BJ (cell line): Measurements from ENCODE around the gene TTYH1. TPM values are rescaled to one million over a fixed set of nuclear protein-coding genes. Genes with fewer than 3 reads are reported as not detected.
A peak's percentile ranks its signal among the peaks of the same experiment; 100 is the strongest.

ENCODE experiments used
- CTCF ChIA-PET: fragments of 350-600 bp; formaldehyde crosslinking; extraction: SDS; loops from one replicate; lab custom pipeline; 2021; ENCODE audit warnings: antibody characterized with exemption, inconsistent platforms; lab: Yijun Ruan, JAX
- POLR2A ChIA-PET: fragments of 300-600 bp; sonication (Branson Sonifier 250); formaldehyde crosslinking; extraction: SDS; loops from one replicate; lab custom pipeline; 2021; ENCODE audit warnings: antibody characterized with exemption; lab: Charles Lee
- DNase-seq: peaks from one replicate; pipeline ENCODE4 v3.0.0-alpha.2; 2011; ENCODE audit warnings: low read depth
- H3K27me3 ChIP-seq: 2 replicates; pipeline ENCODE4 v1.6.0; 2011; ENCODE audit warnings: low read length; ENCODE audit not compliant: control insufficient read depth, insufficient read depth
- H3K36me3 ChIP-seq: 2 replicates; pipeline ENCODE4 v1.5.1; 2011; ENCODE audit warnings: low read length; ENCODE audit not compliant: control insufficient read depth, insufficient read depth
- H3K4me3 ChIP-seq: 2 replicates; pipeline ENCODE4 v1.5.1; 2011; ENCODE audit warnings: low read depth, mild to moderate bottlenecking, control low read depth, low read length
- polyA plus RNA-seq: library from polyadenylated mRNA; depleted of rRNA; stranded (reverse); fragments of >200 nt; gene quantifications from 2 replicates; pipeline ENCODE4 v1.2.3, GENCODE V29; 2011
- TF ChIP-seq, protein P1 (sequence below): IDR thresholded peaks from 2 replicates; pipeline ENCODE4 v1.5.1; 2011; ENCODE audit warnings: low read depth, mild to moderate bottlenecking, control low read depth, inconsistent platforms, low read length, moderate library complexity; ENCODE audit not compliant: insufficient read depth

TTYH1 gene
- polyA plus RNA-seq, 1 experiment = not detected

- TF ChIP-seq, protein P1, sequence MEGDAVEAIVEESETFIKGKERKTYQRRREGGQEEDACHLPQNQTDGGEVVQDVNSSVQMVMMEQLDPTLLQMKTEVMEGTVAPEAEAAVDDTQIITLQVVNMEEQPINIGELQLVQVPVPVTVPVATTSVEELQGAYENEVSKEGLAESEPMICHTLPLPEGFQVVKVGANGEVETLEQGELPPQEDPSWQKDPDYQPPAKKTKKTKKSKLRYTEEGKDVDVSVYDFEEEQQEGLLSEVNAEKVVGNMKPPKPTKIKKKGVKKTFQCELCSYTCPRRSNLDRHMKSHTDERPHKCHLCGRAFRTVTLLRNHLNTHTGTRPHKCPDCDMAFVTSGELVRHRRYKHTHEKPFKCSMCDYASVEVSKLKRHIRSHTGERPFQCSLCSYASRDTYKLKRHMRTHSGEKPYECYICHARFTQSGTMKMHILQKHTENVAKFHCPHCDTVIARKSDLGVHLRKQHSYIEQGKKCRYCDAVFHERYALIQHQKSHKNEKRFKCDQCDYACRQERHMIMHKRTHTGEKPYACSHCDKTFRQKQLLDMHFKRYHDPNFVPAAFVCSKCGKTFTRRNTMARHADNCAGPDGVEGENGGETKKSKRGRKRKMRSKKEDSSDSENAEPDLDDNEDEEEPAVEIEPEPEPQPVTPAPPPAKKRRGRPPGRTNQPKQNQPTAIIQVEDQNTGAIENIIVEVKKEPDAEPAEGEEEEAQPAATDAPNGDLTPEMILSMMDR = no peak
- ChIA-PET POLR2A (no interaction called here), CTCF (no interaction called here)
- no peak for DNase-seq
- peaks cover 5% of the 10 kb centered on the region for H3K36me3 ChIP-seq
- H3K4me3 ChIP-seq = peak overlapping the region; percentile 59
- no peaks in the 10 kb centered on the region for H3K27me3 ChIP-seq
Observed at GRCh38 chr19:54470991-54471782, 55.9 kb downstream of the TTYH1 start.

- Histone ChIP-seq H3K36me3 (peaks cover 5% of the 10 kb centered on the region), H3K27me3 (no peaks in the 10 kb centered on the region), H3K4me3 (peak within 1 kb of the TSS; percentile 64)
- DNase-seq = peak; percentile 72
- POLR2A ChIA-PET = interaction anchor here (1.0 to 1.1 kb wide), 2 partner anchors 10 to 12 kb away, joined by 4 to 9 read pairs; partner anchors contain the start of gene LENG9
- CTCF ChIA-PET = interaction anchor here (0.9 to 1.5 kb wide), 4 partner anchors 8 to 83 kb away, joined by 3 to 4 read pairs (median 3); partner anchors contain the start of gene LENG8
- TF ChIP-seq, protein P1 = no peak
Observed at GRCh38 chr19:54473071-54473891, 58.0 kb downstream of the TTYH1 start, which contains the start of gene CDC42EP5. CDC42EP5 (minus strand) TSS chr19:54473296; CDS start chr19:54465547, 7,749 bp downstream.

DNA sequence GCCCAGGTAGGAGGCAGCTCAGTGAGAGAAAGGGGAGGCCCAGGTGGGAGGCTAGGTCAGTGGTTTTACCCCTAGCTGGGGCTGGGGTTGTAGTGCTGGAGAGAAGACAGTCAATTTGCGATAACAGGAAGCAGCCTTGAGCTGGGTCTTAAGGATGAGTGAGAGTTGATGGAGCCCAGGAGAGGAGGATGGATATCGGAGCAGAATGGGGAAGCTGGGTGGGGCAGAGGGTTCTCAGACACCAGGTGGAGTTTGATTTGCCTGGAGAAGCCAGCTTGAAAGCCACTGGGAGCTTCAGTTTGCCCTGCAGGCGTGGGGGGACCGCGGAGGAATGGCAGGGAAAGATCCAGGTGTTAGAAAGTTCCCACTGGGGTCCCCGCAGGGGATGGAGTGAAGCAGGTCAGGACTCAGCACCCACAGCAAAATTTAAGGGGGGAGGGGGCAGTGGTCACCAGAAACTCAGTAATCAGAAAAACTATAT is 58.7 kb downstream of the TTYH1 start:
- DNase-seq = no peak
- CTCF ChIA-PET = interaction anchor here (0.9 to 1.5 kb wide), 3 partner anchors 25 to 83 kb away, joined by 3 read pairs; partner anchors contain the start of gene LENG8
- TF ChIP-seq, protein P1 = no peak

GRCh38 chr19:54475706-54476105 is 60.4 kb downstream of the TTYH1 start:
- Histone ChIP-seq H3K27me3 (no peaks in the 10 kb centered on the region), H3K4me3 (no peak overlapping the region), H3K36me3 (no peaks in the 10 kb centered on the region)
- DNase-seq = no peak
- TF ChIP-seq, protein P1 = no peak
- ChIA-PET POLR2A (no interaction called here), CTCF (no interaction called here)

More for the DNA sequence above, 58.7 kb downstream of the TTYH1 start:
- H3K27me3 ChIP-seq = no peaks in the 10 kb centered on the region
- POLR2A ChIA-PET = no interaction called here
- H3K4me3 ChIP-seq = peak overlapping the region; percentile 64; the same call in 1 of the 2 replicates
- H3K36me3 ChIP-seq = peaks cover 5% of the 10 kb centered on the region

- H3K36me3 ChIP-seq = no peaks in the 10 kb centered on the region
- H3K27me3 ChIP-seq = no peaks in the 10 kb centered on the region
- no peak overlapping the region for H3K4me3 ChIP-seq
- TF ChIP-seq, protein P1 = 0 out of 2 replicates have a peak, but pooled peaks have one; percentile 6
- DNase-seq = no peak
- CTCF ChIA-PET = interaction anchor here (0.6 to 6.0 kb wide), 5 partner anchors 9 to 244 kb away, joined by 3 to 46 read pairs (median 3); no protein-coding TSS in a partner anchor
- POLR2A ChIA-PET = no interaction called here
Observed at GRCh38 chr19:54477650-54478049, 62.4 kb downstream of the TTYH1 start.
